ENCODE measurements around the gene EIF4A3.

DNA sequence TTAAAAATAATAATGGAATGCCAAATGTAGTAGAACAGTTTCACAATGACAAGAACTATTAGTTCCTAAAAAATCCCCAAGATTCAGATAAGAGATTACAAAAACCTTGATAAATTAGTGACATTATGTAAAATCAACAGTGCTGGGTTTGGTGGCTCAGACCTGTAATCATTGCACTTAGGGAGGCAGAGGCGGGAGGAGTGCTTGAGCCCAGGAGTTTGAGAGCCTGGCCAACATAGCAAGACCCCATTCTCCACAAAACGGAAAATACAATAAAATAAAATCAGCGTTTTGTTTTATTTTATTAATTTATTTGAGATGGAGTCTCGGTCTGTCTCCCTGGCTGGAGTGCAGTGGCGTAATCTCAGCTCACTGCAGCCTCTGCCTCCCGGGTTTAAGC, 27.0 kb upstream of the EIF4A3 start:
- TF ChIP-seq, protein P1, sequence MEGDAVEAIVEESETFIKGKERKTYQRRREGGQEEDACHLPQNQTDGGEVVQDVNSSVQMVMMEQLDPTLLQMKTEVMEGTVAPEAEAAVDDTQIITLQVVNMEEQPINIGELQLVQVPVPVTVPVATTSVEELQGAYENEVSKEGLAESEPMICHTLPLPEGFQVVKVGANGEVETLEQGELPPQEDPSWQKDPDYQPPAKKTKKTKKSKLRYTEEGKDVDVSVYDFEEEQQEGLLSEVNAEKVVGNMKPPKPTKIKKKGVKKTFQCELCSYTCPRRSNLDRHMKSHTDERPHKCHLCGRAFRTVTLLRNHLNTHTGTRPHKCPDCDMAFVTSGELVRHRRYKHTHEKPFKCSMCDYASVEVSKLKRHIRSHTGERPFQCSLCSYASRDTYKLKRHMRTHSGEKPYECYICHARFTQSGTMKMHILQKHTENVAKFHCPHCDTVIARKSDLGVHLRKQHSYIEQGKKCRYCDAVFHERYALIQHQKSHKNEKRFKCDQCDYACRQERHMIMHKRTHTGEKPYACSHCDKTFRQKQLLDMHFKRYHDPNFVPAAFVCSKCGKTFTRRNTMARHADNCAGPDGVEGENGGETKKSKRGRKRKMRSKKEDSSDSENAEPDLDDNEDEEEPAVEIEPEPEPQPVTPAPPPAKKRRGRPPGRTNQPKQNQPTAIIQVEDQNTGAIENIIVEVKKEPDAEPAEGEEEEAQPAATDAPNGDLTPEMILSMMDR (IDR thresholded peaks at IDR 0.05): no peak
- TF ChIP-seq POLR2A (IDR thresholded peaks at IDR 0.05): no peak

Measured in ovary (tissue), 3 donors.